Stimulated activated CD4-positive, alpha-beta T cell treated with anti-CD3 and anti-CD28 coated beads, TNF-alpha, amount 100 ng/mL, for 4 hours (primary cell): Measurements from ENCODE around the gene WWC1.

Experiments
- DNase-seq, 3 experiments: peaks; one replicate each; pipeline ENCODE4 v3.0.0-alpha.2; 2020; ENCODE audit warnings: low read depth in 3 of 3

The WWC1 gene

DNA sequence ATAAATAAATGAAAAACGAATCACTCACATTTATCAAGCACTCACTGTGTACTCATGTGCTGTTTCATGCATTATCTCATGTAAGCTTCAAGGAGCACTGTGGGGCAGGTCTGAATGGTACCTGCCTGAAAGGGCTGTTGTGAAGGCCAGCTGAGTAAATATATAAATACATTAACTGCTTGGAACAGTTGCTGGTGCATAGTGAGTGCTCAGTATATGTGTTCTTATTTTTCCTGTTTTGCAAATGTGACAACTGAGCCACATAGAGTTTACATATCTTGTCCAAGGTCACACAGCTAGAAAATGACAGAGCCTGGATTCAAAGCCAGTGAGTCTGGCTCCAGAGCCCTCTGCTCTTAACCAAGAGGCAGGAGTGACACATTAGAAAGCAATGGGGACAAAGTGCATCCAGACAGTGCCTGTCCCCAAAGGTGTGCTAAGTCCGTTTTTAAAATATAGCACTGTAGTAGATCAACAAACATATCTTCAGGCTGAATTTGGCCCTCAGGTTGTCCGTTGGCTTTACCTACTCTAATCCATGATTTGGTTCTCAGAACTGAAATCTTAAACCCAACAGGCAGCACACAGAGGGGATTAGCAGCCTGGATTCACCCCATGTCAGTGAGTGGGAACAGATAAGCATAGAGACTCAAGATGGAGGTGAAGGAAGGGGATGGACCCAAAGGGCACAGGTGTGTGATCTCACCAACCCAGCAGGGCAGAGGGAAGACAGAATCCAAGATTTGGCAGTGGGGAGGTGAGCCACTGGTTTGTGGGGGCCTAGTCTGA is 70.8 kb downstream of the WWC1 start:
- no peak for DNase-seq

- DNase-seq, result no peak
Measured at GRCh38 chr5:168364151-168364661, 72.8 kb downstream of the WWC1 start.

DNA sequence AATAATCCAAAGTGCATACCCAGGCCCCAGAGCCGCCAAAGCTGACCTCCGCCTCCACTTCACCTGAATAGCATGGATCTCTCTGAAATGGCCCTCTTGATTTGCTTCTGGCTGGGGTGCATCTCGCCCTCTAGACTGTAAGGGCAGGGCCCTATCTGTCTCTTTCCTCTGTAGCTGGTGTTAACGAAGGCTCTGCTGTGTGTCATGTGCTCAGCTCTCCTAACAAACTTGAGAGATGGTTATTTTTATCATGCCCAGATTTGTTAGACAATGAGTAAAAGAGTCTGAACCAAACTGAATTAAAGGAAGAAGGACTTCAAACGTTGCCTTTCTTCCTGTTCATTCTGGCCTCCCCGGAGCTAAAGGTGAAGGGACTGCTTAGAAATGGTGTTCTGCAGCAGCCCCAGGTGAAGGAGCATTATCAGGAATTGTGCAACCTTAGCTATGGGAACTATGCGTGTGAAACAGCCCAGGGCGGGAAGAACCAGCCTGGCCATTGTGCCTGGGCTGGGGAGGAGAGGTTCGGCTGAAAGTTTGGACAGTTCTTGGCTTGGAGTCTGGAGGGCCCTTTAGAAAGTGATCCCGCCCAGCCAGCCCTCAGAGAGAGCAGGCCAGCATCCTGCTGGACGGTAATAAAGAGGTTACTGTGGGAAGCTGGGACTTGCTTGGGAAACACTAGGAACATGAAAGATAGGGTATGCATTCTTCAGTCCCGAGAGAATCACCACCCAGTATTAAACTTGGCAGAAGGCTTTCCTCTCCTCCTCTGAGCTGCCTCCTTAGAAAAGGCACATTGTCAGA is 73.5 kb downstream of the WWC1 start:
- DNase-seq, result no peak

DNA sequence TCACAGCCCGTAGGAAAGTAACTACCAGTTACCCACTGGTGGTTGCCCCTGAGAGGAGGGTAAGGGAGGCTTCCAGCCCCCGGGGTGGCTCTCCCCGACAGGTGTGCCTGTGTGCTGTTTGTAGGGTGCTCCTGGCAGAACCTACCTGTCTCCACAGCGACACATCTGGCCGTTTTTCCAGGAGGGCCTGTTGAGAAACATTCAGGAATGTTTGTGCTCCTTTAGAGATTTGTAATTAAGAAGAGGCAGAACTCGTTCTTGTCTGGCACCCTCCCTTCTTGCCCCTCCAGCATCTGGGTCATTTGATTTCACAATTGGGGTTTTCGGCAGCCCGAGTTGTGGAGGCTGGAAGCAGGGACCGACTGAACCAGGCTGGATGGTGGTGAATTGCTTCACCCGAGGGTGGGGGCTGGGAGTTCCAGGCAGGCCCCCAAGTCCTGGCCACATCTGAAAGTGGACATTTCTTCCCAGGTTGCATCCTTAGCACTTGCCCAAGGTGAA is 74.2 kb downstream of the WWC1 start:
- no peak for DNase-seq

DNA sequence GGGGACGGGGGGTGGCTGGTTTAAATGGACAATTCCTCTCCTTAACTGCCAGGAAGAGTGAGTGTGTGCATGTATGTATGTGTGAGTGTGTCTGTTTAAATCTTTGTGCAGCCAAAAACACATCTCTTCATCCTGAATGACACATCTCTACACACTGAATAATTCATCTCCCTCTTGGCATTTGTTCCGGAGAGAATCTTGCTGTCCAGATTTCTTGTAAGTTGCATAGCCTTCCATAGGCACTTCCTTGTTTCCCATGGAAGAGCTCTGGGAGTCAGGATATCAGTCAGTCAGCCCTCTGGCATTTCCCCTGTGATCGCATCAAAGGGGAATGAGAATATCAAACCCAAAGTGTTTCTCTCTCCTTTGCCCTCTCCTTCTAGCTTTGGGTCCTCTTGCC is 74.7 kb downstream of the WWC1 start:
- no peak for DNase-seq

DNA sequence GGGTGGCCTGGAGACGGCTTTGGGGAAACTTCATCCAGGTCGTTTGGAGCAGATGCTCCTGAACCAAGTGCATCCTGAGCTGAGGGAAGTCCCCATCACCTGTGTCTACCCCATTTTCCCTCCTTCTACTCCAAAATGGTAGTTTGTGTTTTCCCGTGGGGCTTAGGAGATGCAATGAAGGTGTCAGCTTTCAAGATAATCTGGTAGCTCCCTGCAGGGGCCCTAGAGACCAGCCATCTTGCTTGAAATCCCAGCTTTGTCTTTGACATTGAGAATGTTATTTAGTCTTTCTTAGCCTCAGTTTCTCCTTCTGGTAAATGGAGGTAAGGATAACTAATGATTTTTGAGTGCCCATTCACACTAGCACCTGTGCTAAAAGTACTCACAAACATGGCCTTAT is 77.4 kb downstream of the WWC1 start:
- DNase-seq, result no peak

DNA sequence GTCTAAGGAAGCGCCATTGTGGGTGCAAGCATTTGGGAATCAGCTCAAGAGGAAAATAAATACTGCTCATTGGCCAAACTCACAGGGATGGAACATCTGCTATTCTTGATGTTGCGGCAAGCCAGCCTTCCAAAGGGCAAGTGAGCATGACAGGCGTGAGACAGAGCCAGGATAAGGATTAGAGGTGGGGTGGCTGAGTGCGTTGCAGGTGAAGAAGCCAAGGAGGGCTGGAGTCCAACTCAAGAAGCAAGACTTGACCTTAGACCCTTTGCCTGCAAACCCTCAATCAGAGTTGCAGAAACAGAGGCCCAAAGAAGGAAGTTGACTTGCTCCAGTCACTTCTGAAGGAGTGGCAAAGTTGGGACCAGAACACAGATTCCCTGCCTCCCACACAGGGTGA is 79.4 kb downstream of the WWC1 start:
- no peak for DNase-seq

DNA sequence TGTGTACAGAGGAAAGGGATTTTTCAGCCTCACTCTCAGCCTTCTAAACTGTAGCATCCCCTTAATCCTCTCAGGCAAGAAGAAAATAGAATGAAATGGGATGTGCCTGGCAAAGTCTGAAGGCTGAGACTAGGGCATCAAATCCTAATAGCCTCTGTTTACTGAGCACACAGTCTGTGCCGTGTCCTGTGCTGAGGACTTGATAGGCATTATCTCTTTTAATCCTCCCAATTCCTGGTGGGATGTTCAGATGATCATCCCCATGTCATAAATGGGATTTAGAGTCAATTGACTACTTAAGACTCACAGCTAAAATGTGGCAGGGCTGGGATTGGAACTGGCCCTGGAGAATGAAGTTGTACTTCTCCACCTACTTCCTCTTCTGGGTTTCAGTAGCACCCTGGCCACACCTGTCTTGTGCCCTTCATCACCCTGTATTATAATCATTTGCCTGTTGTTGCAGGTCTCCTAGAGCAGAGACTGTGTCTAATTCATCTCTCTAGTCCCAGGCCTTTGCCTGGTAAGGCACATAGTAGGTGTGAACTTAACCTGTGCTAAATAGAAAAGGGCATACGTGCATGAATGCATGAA is 81.0 kb downstream of the WWC1 start:
- DNase-seq, result no peak

GRCh38 chr5:168374532-168374931 is 83.1 kb downstream of the WWC1 start:
- DNase-seq, result no peak

DNA sequence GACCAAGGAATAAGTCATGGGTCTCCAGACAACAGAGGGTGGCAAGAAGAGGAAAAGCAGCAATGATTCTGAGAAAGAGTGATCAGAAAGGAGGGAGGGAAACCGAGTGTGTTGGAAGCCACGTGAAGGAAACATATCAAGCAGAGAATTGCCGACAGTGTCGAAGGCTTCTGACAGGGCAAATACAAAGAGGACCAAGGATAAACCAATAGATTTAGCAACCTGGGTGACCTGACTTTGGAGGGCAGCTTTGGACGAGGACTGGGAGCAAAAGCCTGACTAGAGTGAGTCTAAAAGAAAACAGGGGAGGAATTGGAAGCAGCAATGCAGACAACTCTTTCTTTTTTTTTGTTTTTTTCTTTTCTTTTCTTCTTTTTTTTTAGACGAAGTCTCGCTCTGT is 83.8 kb downstream of the WWC1 start:
- DNase-seq, result no peak

DNA sequence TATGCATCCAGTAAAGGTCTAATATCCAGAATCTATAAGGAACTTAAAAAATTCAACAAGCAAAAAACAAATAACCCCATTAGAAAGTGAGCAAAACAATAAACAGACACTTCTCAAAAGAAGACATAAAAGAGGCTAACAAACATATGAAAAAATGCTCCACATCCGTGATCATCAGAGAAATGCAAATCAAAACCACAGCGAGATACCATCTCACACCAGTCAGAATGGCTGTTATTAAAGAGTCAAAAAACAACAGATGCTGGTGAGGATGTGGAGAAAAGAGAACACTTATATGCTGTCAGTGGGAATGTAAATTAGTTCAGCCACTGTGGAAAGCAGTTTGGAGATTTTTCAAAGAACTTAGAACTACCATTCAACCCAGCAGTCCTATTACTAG is 86.1 kb downstream of the WWC1 start:
- no peak for DNase-seq

DNA sequence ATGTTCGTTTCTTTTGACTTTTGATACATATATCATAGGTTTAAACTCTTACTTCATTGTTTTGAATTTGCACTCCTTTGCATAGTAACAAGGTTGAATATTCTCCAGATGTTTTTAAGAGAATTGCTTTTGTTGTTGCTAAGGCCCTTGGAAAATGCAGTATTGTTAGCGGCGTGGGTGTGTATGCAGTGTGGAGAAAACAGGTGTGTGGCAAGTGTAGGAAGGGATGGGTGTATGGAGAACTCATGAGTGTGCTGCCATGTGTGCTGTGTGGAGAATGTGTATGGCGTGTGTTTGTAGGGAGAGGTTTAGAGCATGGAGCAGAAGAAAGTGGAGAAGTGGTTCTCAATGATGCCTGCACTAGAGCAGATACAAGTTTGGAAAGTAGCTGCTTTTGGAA is 87.3 kb downstream of the WWC1 start:
- no peak for DNase-seq

- DNase-seq, result no peak
Measured at GRCh38 chr5:168382421-168382820, 91.0 kb downstream of the WWC1 start.

GRCh38 chr5:168390491-168390890 is 99.0 kb downstream of the WWC1 start:
- no peak for DNase-seq

DNA sequence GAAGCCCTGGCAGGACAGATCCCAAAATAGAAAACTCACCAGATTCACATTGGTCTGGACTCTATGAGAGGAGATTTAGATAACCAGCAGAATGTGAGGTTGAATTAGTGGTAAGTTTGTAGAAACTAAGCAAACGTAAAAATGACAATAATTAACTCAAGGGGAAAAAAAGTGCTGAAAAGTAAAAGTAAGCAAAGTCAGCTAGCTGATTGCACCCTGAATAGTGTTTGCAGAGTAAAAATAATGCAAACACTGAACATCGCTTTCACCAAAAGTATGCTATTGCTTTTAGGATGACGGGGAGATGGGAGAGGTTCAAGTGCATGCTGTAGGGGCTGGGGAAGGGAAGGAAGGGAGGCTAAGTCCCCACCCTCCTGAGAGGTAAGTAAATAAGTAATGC is 102.3 kb downstream of the WWC1 start:
- no peak for DNase-seq

- no peak for DNase-seq
Measured at GRCh38 chr5:168400429-168401220, 109.2 kb downstream of the WWC1 start.

DNA sequence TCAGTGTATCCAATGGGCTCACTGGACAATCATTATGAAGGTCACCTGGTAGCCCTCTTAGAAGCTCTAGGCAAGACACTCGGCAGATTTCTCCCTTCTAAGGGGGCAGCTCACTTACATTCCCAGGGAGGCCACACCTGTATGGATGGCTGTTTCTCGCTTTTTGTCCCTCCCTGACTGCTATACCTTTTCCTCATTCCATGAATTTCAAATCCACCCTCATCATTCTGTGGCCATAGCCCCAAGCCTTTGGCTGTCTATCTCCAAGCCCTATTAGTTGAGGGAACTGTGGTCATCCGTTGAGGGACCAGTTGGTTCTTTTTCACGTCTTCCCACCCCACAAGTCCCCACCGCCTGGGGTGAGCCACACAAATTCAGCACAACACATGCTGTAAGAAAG is 109.8 kb downstream of the WWC1 start:
- DNase-seq, result no peak

GRCh38 chr5:168401880-168402279 is 110.4 kb downstream of the WWC1 start:
- no peak for DNase-seq

DNA sequence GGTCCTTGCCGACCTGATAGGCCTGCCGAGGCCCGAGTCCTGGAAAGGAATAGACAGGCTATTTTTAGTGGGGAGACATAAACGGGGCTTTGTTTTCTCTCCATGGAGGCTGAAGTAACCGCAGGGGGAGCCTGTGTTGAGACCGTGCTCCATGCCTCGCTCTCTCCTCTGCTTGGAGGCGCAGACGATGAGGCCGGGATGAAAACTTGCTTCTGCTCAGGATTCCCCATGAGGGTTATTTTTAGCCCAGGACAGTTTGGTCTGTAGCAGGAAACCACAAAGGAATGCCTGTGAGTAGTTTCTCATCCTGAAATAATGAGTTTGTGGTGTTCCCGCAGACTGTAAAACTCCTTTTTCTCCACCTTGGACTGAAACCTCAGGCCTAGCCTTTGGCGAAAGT is 112.9 kb downstream of the WWC1 start:
- DNase-seq, result no peak

GRCh38 chr5:168407211-168407610 is 115.8 kb downstream of the WWC1 start:
- no peak for DNase-seq

DNA sequence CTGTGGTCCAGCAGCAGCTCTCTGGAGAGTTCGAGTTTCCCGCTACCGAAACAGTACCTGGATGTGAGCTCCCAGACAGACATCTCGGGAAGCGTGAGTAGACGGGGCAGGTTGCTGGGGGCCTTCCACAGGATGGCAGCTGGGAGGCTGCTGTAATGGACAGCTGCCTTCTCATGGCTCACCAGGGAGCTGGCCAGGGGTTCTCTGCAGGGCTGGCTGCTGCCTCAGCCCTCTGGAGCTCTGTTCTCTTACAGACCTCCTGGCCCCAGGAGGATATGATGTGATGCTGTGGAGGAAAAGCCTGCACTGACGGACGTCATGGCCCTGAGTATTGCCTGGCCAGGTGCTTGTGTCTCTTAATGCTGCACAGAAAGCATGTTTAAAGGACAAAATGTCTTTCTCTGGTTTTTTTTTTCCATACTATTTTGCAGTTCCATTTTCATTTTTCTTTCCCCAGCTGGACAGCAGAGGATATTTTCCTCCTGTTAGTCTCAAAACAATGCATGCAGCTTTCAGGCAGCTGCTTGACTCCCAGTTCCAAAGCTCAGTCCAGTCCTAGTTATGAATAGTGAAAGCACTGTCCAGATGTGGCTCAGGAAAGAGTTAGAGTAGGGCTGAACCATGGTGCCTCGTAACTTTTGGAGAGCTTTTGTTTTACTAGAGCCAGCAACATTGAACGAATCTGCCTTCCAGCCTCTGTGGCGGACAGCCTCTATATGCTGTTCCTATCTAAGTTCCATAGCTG is 117.3 kb downstream of the WWC1 start:
- DNase-seq, result no peak
